ENCODE data around the gene GPR85. TPM values are rescaled to one million over a fixed set of nuclear protein-coding genes. Genes with fewer than 3 reads are reported as not detected.
"Not testable (repeated sequence)": the region's sequence is repeated elsewhere in the genome, so short reads cannot be mapped to it uniquely, and the experiment has no call there.

Gene GPR85
- polyA plus RNA-seq, 3 donors, result 0.12 TPM; not detected in 2

DNA sequence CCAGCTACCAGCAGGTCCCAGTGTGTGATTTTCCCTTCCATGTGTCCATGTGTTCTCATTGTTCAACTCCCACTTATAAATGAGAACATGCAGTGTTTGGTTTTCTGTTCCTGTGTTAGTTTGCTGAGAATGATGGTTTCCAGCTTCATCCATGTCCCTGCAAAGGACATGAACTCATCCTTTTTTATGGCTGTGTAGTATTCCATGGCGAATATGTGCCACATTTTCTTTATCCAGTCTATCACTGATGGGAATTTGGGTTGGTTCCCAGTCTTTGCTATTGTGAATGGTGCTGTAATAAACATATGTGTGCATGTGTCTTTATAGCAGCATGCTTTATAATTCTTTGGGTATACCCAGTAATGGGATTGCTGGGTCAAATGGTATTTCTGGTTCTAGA lies 37.4 kb downstream of the GPR85 start:
- H3K9me3 Mint-ChIP-seq, result peaks cover 1 to 11% (median 5%) of the 10 kb centered on the region in 7 donors
- H2AFZ ChIP-seq (ENCODE audit: insufficient read depth, low read depth, low read length, poor library complexity, severe bottlenecking), result not testable (repeated sequence)
- no CpG with 5 or more reads among the region's 1 CpG for WGBS (ENCODE audit: insufficient coverage)

DNA sequence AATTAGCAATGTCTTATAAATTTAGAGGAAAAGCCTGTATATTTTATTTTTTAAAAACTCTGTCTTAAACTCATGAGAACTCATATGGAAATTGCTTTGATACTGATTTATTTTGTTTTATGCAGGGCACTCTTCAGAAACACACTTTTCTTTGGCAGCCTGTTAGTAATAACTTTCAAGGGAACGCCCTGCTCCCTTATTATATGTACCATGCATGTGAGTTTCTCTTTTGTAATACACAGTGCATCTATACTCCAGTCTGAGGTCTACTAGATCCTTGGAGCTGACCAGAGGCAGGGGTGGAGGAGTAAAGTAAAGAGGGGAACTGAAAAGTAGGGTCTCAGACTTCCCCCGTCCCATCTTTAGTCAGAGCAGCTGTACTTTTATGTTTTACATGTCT lies 40.2 kb downstream of the GPR85 start:
- Mint-ChIP-seq H3K4me1 (no peaks in the 10 kb centered on the region), H3K27me3 (ENCODE audit: low read depth in 3 of 3) (peaks cover 0 to 3% (median 2%) of the 10 kb centered on the region in 3 donors), H3K9me3 (peaks cover 0 to 10% (median 3%) of the 10 kb centered on the region in 7 donors), H3K4me3 (no peak overlapping the region), H3K36me3 (no peaks in the 10 kb centered on the region), H3K27ac (no peak overlapping the region)
- Histone ChIP-seq H3K27ac (ENCODE audit: low read depth in 1 of 2, low read length in 2 of 2) (no peak overlapping the region), H3K9me3 (replicated peaks in 1 of 2; ENCODE audit: control insufficient read depth in 1 of 2, insufficient read depth in 1 of 2, low read length in 2 of 2) (no peaks in the 10 kb centered on the region), H3K4me3 (replicated peaks in 1 of 3; ENCODE audit: low read depth in 2 of 3, low read length in 3 of 3) (no peak overlapping the region), H3K4me2 (replicated peaks; ENCODE audit: extremely low read depth, low read length, poor library complexity, severe bottlenecking) (no peak overlapping the region), H3K4me1 (ENCODE audit: control insufficient read depth in 1 of 2, insufficient read depth in 2 of 2, low read length in 2 of 2) (no peaks in the 10 kb centered on the region), H3K79me2 (ENCODE audit: insufficient read depth, low read length) (no peaks in the 10 kb centered on the region), H3K27me3 (ENCODE audit: control insufficient read depth in 2 of 2, insufficient read depth in 2 of 2, low read length in 2 of 2) (no peaks in the 10 kb centered on the region), H4K20me1 (ENCODE audit: insufficient read depth, low read length) (no peaks in the 10 kb centered on the region), H2AFZ (ENCODE audit: insufficient read depth, low read depth, low read length, poor library complexity, severe bottlenecking) (no peak overlapping the region), H3K36me3 (replicated peaks in 1 of 2; ENCODE audit: control insufficient read depth in 1 of 2, insufficient read depth in 2 of 2, low read length in 2 of 2) (no peaks in the 10 kb centered on the region), H3K9ac (ENCODE audit: insufficient read depth, low read length, poor library complexity, severe bottlenecking) (no peak overlapping the region)
- no peak for DNase-seq
- TF ChIP-seq, protein P1, sequence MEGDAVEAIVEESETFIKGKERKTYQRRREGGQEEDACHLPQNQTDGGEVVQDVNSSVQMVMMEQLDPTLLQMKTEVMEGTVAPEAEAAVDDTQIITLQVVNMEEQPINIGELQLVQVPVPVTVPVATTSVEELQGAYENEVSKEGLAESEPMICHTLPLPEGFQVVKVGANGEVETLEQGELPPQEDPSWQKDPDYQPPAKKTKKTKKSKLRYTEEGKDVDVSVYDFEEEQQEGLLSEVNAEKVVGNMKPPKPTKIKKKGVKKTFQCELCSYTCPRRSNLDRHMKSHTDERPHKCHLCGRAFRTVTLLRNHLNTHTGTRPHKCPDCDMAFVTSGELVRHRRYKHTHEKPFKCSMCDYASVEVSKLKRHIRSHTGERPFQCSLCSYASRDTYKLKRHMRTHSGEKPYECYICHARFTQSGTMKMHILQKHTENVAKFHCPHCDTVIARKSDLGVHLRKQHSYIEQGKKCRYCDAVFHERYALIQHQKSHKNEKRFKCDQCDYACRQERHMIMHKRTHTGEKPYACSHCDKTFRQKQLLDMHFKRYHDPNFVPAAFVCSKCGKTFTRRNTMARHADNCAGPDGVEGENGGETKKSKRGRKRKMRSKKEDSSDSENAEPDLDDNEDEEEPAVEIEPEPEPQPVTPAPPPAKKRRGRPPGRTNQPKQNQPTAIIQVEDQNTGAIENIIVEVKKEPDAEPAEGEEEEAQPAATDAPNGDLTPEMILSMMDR (IDR thresholded peaks at IDR 0.05), result no peak
- no CpG with 5 or more reads among the region's 2 CpGs for WGBS (ENCODE audit: insufficient coverage)
- intact Hi-C loops (cut with micrococcal nuclease), result no loop called here

More for the DNA sequence above, 37.4 kb downstream of the GPR85 start:
- H3K4me1 ChIP-seq (ENCODE audit: control insufficient read depth in 1 of 2, insufficient read depth in 2 of 2, low read length in 2 of 2); H3K27ac Mint-ChIP-seq; H3K4me3 Mint-ChIP-seq; H3K9me3 ChIP-seq (replicated peaks in 1 of 2; ENCODE audit: control insufficient read depth in 1 of 2, insufficient read depth in 1 of 2, low read length in 2 of 2); H4K20me1 ChIP-seq (ENCODE audit: insufficient read depth, low read length); H3K4me1 Mint-ChIP-seq; H3K27me3 Mint-ChIP-seq (ENCODE audit: low read depth in 3 of 3); H3K36me3 Mint-ChIP-seq; H3K4me2 ChIP-seq (replicated peaks; ENCODE audit: extremely low read depth, low read length, poor library complexity, severe bottlenecking); H3K27ac ChIP-seq (ENCODE audit: low read depth in 1 of 2, low read length in 2 of 2); intact Hi-C loops (cut with micrococcal nuclease); H3K4me3 ChIP-seq (replicated peaks in 1 of 3; ENCODE audit: low read depth in 2 of 3, low read length in 3 of 3); DNase-seq; H3K36me3 ChIP-seq (replicated peaks in 1 of 2; ENCODE audit: control insufficient read depth in 1 of 2, insufficient read depth in 2 of 2, low read length in 2 of 2); H3K27me3 ChIP-seq (ENCODE audit: control insufficient read depth in 2 of 2, insufficient read depth in 2 of 2, low read length in 2 of 2); H3K79me2 ChIP-seq (ENCODE audit: insufficient read depth, low read length); H3K9ac ChIP-seq (ENCODE audit: insufficient read depth, low read length, poor library complexity, severe bottlenecking): not testable (repeated sequence)

Measured in CD14-positive monocyte (primary cell).